Measurements from ENCODE around the gene NCKAP5.

The NCKAP5 gene

DNA sequence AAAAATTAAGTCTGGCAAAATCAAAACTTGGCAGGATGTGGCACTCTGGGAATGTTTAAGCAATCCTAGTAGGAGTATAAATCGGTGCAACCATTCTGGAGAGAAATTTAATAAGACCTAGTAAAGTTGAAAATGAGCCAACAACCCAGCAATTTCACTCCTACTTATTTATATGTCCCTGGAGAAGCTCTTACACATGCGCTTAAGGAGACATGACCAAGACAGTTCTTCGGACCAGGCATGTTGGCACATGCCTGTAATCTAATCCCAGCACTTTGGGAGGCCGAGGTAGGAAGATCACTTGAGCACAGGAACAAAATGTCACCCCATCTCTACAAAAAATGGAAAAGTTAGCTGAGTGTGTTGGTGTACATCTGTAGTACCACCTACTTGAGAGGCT is 523.7 kb downstream of the NCKAP5 start:
- Mint-ChIP-seq H3K9me3 (no peaks in the 10 kb centered on the region), H3K27ac (no peak overlapping the region), H3K36me3 (ENCODE audit: low read depth) (no peaks in the 10 kb centered on the region), H3K4me1 (no peaks in the 10 kb centered on the region), H3K4me3 (no peak overlapping the region), H3K27me3 (ENCODE audit: low read depth) (no peaks in the 10 kb centered on the region)
- TF ChIP-seq, protein P1, sequence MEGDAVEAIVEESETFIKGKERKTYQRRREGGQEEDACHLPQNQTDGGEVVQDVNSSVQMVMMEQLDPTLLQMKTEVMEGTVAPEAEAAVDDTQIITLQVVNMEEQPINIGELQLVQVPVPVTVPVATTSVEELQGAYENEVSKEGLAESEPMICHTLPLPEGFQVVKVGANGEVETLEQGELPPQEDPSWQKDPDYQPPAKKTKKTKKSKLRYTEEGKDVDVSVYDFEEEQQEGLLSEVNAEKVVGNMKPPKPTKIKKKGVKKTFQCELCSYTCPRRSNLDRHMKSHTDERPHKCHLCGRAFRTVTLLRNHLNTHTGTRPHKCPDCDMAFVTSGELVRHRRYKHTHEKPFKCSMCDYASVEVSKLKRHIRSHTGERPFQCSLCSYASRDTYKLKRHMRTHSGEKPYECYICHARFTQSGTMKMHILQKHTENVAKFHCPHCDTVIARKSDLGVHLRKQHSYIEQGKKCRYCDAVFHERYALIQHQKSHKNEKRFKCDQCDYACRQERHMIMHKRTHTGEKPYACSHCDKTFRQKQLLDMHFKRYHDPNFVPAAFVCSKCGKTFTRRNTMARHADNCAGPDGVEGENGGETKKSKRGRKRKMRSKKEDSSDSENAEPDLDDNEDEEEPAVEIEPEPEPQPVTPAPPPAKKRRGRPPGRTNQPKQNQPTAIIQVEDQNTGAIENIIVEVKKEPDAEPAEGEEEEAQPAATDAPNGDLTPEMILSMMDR (IDR thresholded peaks at IDR 0.05; ENCODE audit: unreplicated experiment in 3 of 3): no peak

DNA sequence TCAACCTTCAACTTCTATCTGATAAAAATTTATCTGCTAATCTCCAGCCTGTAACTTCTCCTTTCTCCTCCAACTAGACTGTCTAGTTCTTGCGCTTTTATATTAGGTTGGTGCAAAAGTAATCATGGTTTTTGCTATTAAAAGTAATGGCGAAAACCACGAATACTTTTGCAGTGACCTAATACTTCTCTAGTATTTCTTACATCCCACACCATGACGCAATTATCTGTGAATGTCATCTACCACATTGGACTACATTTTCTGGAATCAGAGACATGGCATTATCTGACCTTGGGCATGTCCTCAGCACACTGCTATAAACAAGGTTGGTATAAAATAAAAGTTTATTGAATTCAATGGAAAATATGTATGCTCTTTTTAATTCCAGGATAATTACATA is 528.1 kb downstream of the NCKAP5 start:
- Mint-ChIP-seq H3K36me3 (ENCODE audit: low read depth) (no peaks in the 10 kb centered on the region), H3K27ac (no peak overlapping the region), H3K9me3 (peaks cover 23% of the 10 kb centered on the region), H3K4me3 (no peak overlapping the region), H3K4me1 (no peaks in the 10 kb centered on the region), H3K27me3 (ENCODE audit: low read depth) (no peaks in the 10 kb centered on the region)
- TF ChIP-seq, protein P1 (IDR thresholded peaks at IDR 0.05; ENCODE audit: unreplicated experiment in 3 of 3): no peak

DNA sequence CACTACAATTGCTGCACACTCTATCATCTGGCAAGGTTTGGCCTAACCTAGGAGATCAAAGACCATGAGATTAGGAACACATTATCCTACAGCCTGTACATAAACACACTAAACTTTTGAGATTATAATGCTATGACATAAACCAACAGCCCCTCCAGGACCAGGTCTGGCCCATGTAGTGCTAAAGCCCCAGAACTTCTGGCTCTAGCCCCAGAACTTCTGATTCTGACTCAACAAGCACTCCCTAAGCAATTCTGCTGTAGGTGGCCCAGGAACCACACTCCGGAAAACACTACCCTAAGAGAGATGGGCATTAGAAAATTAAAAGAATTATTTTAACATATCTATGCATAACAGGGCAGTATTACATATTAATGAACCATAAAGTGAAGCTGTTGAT is 528.7 kb downstream of the NCKAP5 start:
- Mint-ChIP-seq H3K4me3 (no peak overlapping the region), H3K27ac (no peak overlapping the region), H3K36me3 (ENCODE audit: low read depth) (no peaks in the 10 kb centered on the region), H3K4me1 (no peaks in the 10 kb centered on the region), H3K9me3 (peaks cover 28% of the 10 kb centered on the region), H3K27me3 (ENCODE audit: low read depth) (no peaks in the 10 kb centered on the region)
- TF ChIP-seq, protein P1 (IDR thresholded peaks at IDR 0.05; ENCODE audit: unreplicated experiment in 3 of 3): no peak

DNA sequence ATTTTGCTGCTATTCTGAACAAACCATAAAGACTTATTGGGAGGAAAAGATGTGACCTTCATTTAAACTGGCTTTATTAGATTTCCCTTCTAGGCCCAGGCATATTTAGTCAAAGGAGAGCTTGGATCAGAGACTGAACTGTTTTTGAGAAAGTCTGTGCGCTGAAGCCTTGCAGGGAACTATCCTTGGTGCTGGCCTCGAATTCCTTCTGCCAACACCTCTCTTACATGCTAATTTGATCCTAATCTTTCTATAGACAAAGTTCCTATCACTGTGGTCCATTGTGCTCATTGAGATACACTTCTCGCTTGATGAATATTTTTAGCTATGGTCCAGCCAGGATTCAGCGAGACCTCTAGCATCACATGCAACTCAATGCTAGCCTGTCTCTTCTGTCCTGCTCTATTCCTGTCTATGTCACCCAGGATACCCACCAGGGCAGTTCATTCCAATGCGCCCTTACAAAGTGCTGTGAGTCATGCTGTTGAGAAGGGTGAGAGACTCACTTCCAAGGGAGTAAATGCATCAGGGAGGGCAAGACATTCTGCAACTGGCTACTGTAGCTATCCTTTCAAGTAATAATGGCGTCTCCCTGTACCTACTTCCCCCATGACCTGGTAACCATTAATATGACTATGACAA is 541.6 kb downstream of the NCKAP5 start:
- H3K4me3 Mint-ChIP-seq: no peak overlapping the region
- H3K9me3 Mint-ChIP-seq: no peaks in the 10 kb centered on the region
- TF ChIP-seq, protein P1 (IDR thresholded peaks at IDR 0.05; ENCODE audit: unreplicated experiment in 3 of 3): no peak
- H3K27ac Mint-ChIP-seq: no peak overlapping the region
- no peaks in the 10 kb centered on the region for H3K4me1 Mint-ChIP-seq
- H3K36me3 Mint-ChIP-seq (ENCODE audit: low read depth): no peaks in the 10 kb centered on the region
- H3K27me3 Mint-ChIP-seq (ENCODE audit: low read depth): peaks cover 5% of the 10 kb centered on the region

DNA sequence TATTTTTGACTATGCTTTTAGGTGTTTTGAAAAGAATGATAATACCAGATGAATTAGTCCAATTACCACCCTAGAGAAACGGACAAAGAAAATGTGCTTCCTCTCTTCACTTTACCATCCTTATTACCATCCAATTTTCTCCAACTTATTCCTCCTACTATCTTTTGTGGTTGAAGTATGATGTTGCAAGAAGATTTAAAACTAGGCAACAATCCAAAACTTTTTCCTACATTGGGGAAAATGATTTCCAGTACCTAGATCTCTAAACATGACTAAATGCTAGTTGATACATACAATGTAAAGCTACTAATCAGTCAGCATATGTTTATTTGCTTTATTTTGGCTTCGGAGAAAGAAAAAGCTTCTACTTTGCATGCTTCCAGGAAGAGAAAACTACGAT is 543.3 kb downstream of the NCKAP5 start:
- H3K9me3 Mint-ChIP-seq: no peaks in the 10 kb centered on the region
- H3K36me3 Mint-ChIP-seq (ENCODE audit: low read depth): no peaks in the 10 kb centered on the region
- TF ChIP-seq, protein P1 (IDR thresholded peaks at IDR 0.05; ENCODE audit: unreplicated experiment in 3 of 3): no peak
- H3K4me1 Mint-ChIP-seq: no peaks in the 10 kb centered on the region
- no peak overlapping the region for H3K4me3 Mint-ChIP-seq
- peaks cover 5% of the 10 kb centered on the region for H3K27me3 Mint-ChIP-seq (ENCODE audit: low read depth)
- H3K27ac Mint-ChIP-seq: no peak overlapping the region

Measured in nephron (organoid).